Activated CD8-positive, alpha-beta T cell treated with anti-CD3 and anti-CD28 coated beads, Interleukin-2, amount 10 ng/mL, durations not matched to agents 7 days and 5 days (primary cell): ENCODE measurements around the gene TOLLIP. TPM values are rescaled to one million over a fixed set of nuclear protein-coding genes. Genes with fewer than 3 reads are reported as not detected.
A peak's percentile ranks its signal among the peaks of the same experiment; 100 is the strongest.

Experiments
- ATAC-seq: fragments of 150-1000 bp; cut with Tn5 transposase; one replicate; pipeline ENCODE4 v1.10.0; 2021; ENCODE audit warnings: moderate library complexity
- CTCF ChIA-PET: fragments of 350-600 bp; sonication (Branson Sonifier 250); formaldehyde crosslinking; loops from one replicate; lab custom pipeline; 2021; ENCODE audit warnings: antibody characterized with exemption; lab: Charles Lee
- POLR2A ChIA-PET: fragments of 350-600 bp; sonication (Branson Sonifier 250); formaldehyde crosslinking; loops from one replicate; lab custom pipeline; 2021; ENCODE audit warnings: antibody characterized with exemption; lab: Charles Lee
- DNase-seq: peaks from one replicate; pipeline ENCODE4 v3.0.0-alpha.2; 2020
- H3K27ac Mint-ChIP-seq: one replicate; pipeline ENCODE4 v1.8.0; 2021; ENCODE audit warnings: mild to moderate bottlenecking, mixed read lengths
- H3K27me3 Mint-ChIP-seq: one replicate; pipeline ENCODE4 v1.8.0; 2021; ENCODE audit warnings: low read depth, mixed read lengths
- H3K36me3 Mint-ChIP-seq: one replicate; pipeline ENCODE4 v1.8.0; 2021; ENCODE audit warnings: low read depth, mixed read lengths
- H3K4me1 Mint-ChIP-seq: one replicate; pipeline ENCODE4 v1.8.0; 2021; ENCODE audit warnings: low read depth, mixed read lengths
- H3K4me3 Mint-ChIP-seq: one replicate; pipeline ENCODE4 v1.8.0; 2021; ENCODE audit warnings: mild to moderate bottlenecking, mixed read lengths
- H3K9me3 Mint-ChIP-seq: one replicate; pipeline ENCODE4 v1.8.0; 2022; ENCODE audit warnings: mixed read lengths; ENCODE audit not compliant: insufficient read depth
- total RNA-seq, 2 experiments: library from RNA; stranded (reverse); gene quantifications; one replicate each; pipeline ENCODE4 v1.2.3, GENCODE V29; 2021

TOLLIP gene
- total RNA-seq, 2 experiments from 2014 or later = 27.1 to 34.3 TPM

DNA sequence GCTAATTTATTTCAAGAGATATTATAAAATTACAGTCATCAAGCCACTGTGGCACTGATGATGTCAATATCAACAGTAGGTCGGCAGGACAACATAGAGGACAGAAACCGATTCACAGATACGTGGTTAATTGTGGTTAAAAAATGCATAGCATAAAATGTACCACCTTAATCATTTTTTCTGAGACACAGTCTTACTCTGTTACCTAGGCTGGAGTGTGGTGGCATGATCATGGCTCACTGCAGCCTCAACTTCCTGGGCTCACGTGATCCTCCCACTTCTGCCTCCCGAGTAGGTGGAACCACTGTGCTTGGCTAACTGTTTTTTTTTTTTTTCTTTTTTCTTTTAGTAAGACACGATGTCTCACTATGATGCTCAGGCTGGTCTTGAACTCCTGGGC is 21.0 kb upstream of the TOLLIP start:
- Mint-ChIP-seq H3K9me3 (peaks cover 27% of the 10 kb centered on the region), H3K27ac (no peak overlapping the region), H3K27me3 (peaks cover 17% of the 10 kb centered on the region), H3K4me1 (peaks cover 7% of the 10 kb centered on the region), H3K4me3 (no peak overlapping the region), H3K36me3 (peaks cover 8% of the 10 kb centered on the region)
- DNase-seq (peak; percentile 19), ATAC-seq (no peak)
- ChIA-PET POLR2A (interaction anchor here (1.1 kb wide), 1 partner anchor 21 kb away, joined by 3 read pairs; no protein-coding TSS in a partner anchor), CTCF (no interaction called here)

DNA sequence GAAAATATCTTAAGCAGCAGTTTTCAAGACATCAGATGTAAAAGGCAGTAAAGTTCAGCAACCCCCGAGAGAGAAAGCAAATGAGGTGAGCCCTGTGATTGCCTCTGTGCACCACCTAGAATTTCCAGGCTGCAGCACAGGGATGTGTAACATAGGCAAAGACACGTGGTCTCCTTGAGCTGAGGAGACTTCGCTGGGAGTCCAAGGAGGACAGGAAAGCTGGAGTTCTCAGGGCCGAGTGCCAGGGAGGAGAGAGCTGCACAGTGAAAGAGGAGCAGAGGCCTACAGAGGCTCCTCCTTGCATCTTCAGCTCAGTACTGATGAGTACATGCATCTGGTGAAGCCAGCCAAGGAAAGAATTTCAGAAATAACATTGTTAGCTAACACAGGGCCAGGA is 17.6 kb upstream of the TOLLIP start:
- ChIA-PET POLR2A (interaction anchor here (1.4 kb wide), 1 partner anchor 17 kb away, joined by 4 read pairs; the partner anchor contains the start of gene TOLLIP), CTCF (no interaction called here)
- ATAC-seq = no peak
- Mint-ChIP-seq H3K4me3 (no peak overlapping the region), H3K9me3 (peaks cover 20% of the 10 kb centered on the region), H3K36me3 (peaks cover 5% of the 10 kb centered on the region), H3K27me3 (peaks cover 25% of the 10 kb centered on the region), H3K4me1 (peaks cover 9% of the 10 kb centered on the region), H3K27ac (no peak overlapping the region)
- peak; percentile 11 for DNase-seq

DNA sequence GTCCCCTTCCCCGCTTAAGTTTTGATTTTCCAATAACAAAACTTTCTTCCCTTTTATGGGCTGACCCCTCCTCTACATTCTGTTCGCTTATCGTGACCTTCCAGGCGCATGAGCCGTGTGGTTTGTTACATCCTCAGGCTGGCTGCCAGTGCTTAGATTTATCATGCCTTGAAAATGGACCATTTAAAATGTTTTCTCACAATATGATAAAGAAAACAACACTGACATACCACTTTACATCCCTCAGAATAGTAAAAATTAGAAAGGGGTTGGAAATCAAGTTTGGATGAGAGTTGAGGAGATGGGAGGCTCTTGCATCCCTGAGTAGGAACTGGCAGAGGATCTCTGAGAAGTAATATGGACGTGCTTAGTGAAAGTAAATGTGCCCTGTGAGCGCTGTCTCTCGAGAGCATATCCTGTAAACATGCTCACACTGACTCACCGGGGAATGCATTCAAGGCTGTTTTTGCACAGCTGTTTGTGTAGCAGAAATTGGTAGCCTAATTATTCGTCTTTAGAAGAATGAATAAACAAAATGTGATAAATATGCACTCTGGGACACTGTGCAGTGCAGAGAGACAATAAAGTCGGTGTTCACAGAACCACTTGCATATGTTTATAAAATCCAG is 17.1 kb upstream of the TOLLIP start:
- Mint-ChIP-seq H3K4me1 (peaks cover 9% of the 10 kb centered on the region), H3K27ac (no peak overlapping the region), H3K4me3 (no peak overlapping the region), H3K27me3 (peaks cover 29% of the 10 kb centered on the region), H3K36me3 (peaks cover 5% of the 10 kb centered on the region), H3K9me3 (peaks cover 20% of the 10 kb centered on the region)
- DNase-seq = peak; percentile 6
- no peak for ATAC-seq
- ChIA-PET CTCF (no interaction called here), POLR2A (interaction anchor here (1.4 kb wide), 1 partner anchor 17 kb away, joined by 4 read pairs; the partner anchor contains the start of gene TOLLIP)

DNA sequence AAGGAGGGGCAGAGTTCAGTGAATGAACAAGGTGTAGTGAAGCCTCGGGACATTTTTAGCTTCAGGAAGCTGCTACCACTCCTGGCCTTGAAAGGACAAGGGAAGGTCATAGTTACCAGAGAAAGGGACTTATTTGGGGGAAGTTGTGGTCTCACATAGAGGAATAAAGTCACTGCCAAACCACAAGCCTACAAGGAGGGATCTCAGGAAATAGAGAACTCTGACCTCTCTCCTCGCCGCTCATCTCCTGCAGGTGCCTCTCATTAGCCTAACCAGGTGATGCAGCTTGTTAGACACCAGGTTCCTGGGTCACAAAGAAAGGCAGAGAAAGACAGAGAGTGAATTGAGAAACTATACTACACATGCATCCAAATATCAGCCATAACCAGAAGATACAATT is 14.3 kb upstream of the TOLLIP start:
- peaks cover 5% of the 10 kb centered on the region for H3K36me3 Mint-ChIP-seq
- ChIA-PET CTCF (interaction anchor here (0.9 kb wide), 1 partner anchor 12 kb away, joined by 3 read pairs; no protein-coding TSS in a partner anchor), POLR2A (no interaction called here)
- DNase-seq = peak; percentile 8
- no peak for ATAC-seq
- H3K4me3 Mint-ChIP-seq = no peak overlapping the region
- H3K4me1 Mint-ChIP-seq = peaks cover 9% of the 10 kb centered on the region
- no peak overlapping the region for H3K27ac Mint-ChIP-seq
- H3K9me3 Mint-ChIP-seq = peaks cover 18% of the 10 kb centered on the region
- H3K27me3 Mint-ChIP-seq = peaks cover 28% of the 10 kb centered on the region

DNA sequence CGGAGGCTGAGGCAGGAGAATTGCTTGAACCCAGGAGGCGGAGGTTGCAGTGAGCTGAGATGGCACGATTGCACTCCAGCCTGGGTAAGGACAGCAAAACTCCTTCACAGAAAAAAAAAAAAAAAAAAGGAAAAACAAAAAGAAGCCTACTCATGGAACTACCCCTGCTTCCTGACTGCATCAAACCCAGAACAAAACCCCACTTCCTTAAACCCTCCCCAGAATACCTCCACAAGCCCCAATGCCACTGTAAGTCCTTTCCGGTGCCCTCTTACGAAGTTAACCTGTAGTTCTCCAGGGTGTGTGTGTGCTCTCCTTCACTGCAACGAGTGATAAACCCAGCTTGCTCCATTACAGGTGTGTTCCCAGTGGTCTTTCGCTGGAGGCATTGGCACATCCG is 8.6 kb upstream of the TOLLIP start:
- ATAC-seq (no peak), DNase-seq (no peak)
- H3K36me3 Mint-ChIP-seq = no peaks in the 10 kb centered on the region
- ChIA-PET POLR2A (no interaction called here), CTCF (no interaction called here)
- no peak overlapping the region for H3K27ac Mint-ChIP-seq
- peaks cover 5% of the 10 kb centered on the region for H3K4me1 Mint-ChIP-seq
- no peak overlapping the region for H3K4me3 Mint-ChIP-seq
- H3K27me3 Mint-ChIP-seq = peaks cover 28% of the 10 kb centered on the region
- H3K9me3 Mint-ChIP-seq = peaks cover 3% of the 10 kb centered on the region

DNA sequence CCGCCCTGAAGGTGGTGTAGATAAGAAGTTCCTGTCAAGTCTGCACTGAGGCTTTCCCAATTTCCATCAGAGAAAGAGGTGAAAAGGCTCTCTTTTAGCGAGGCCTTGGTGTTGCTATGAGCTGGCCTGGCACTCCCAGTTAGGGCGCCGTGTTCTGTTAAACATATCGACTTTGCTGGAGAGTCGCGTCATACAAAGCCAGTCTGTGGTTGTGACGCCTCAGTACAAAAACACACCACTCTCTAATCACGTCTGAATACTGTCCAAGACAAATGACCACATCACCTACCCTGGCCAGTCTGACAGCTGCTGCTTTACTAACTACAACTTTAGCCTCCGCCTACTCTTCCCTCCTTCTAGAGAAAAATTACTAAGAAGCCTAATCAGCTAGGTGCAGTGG is 8.0 kb upstream of the TOLLIP start:
- ChIA-PET CTCF (interaction anchor here (1.3 kb wide), 1 partner anchor 258 kb away, joined by 3 read pairs; no protein-coding TSS in a partner anchor), POLR2A (no interaction called here)
- H3K27ac Mint-ChIP-seq = no peak overlapping the region
- H3K27me3 Mint-ChIP-seq = peaks cover 30% of the 10 kb centered on the region
- H3K9me3 Mint-ChIP-seq = peaks cover 5% of the 10 kb centered on the region
- H3K4me1 Mint-ChIP-seq = peaks cover 5% of the 10 kb centered on the region
- peaks cover 1% of the 10 kb centered on the region for H3K36me3 Mint-ChIP-seq
- no peak for ATAC-seq
- no peak for DNase-seq
- H3K4me3 Mint-ChIP-seq = no peak overlapping the region

DNA sequence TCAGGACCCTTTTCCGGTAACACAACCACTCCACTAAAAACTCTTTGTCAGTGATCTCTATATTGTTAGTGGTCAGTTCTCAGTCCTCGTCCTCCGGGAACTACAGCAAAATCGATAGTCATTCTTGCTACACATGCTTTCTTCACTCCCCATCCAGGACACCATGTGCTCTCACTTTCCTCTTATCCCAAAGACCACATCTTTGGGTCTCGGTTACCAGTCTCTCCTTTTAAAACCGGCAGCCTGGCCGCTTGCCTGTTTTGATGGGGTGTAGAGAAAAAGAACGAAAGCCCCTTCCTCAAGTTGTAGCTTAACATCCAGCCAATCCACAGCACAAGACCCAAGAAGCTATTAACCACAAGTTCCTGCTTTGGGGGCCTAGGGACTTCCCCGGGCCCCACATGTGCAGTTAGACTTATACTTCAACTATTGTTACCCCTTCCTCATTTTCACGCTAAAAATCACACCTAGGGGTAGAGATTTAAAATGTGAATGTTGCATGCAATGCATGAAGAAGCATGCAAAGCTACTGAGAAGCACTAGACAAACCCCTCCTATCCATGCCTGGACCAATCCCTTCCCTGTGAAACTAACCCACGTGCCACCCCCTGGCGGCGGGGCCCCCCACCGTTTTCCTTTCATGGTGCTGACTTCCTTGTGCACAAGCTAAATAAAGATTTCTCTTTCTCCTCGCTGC is 1.5 kb upstream of the TOLLIP start:
- ChIA-PET POLR2A (interaction anchor here (1.5 to 1.6 kb wide), 2 partner anchors 25 to 48 kb away, joined by 5 to 11 read pairs; no protein-coding TSS in a partner anchor), CTCF (interaction anchor here (0.6 to 1.7 kb wide), 5 partner anchors 12 to 48 kb away, joined by 3 to 5 read pairs (median 3); no protein-coding TSS in a partner anchor)
- Mint-ChIP-seq H3K4me1 (peaks cover 34% of the 10 kb centered on the region), H3K27ac (peak overlapping the region; percentile 96), H3K36me3 (peaks cover 16% of the 10 kb centered on the region), H3K9me3 (peaks cover 19% of the 10 kb centered on the region), H3K4me3 (peak overlapping the region; percentile 75), H3K27me3 (peaks cover 23% of the 10 kb centered on the region)
- DNase-seq (peak; percentile 65), ATAC-seq (no peak)

DNA sequence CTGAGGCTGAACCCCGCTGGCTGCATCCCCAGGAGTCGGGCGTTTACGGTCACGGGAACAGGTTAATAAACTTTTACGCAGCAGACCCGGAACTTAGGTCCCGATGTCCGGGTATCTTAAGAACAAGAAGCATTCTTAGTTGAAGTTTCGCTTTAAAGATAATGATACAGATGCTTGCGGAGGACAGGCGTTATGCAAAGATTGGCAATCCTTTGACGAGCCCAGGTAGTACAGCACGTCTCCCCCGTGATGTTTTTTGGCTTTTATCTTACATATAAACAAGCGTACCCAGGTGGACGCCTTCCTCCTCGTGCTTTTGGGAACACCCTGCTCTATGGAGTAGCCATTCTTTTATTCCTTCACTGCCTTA is 871 bp upstream of the TOLLIP start:
- H3K4me3 Mint-ChIP-seq = peak overlapping the region; percentile 75
- peaks cover 34% of the 10 kb centered on the region for H3K4me1 Mint-ChIP-seq
- CTCF ChIA-PET = interaction anchor here (1.4 to 1.7 kb wide), 2 partner anchors 18 to 264 kb away, joined by 3 to 5 read pairs; no protein-coding TSS in a partner anchor
- H3K27me3 Mint-ChIP-seq = peaks cover 20% of the 10 kb centered on the region
- peak overlapping the region; percentile 96 for H3K27ac Mint-ChIP-seq
- POLR2A ChIA-PET = interaction anchor here (1.0 to 1.6 kb wide), 5 partner anchors 17 to 1135 kb away, joined by 3 to 11 read pairs (median 5); partner anchors contain the start of gene KCNQ1
- H3K9me3 Mint-ChIP-seq = peaks cover 19% of the 10 kb centered on the region
- H3K36me3 Mint-ChIP-seq = peaks cover 16% of the 10 kb centered on the region
- ATAC-seq = no peak
- peak; percentile 30 for DNase-seq

GRCh38 chr11:1308743-1309497 is 512 bp downstream of the TOLLIP start:
- Mint-ChIP-seq H3K27ac (peak overlapping the region; percentile 75), H3K4me3 (peak overlapping the region; percentile 64), H3K4me1 (peaks cover 37% of the 10 kb centered on the region), H3K36me3 (peaks cover 16% of the 10 kb centered on the region), H3K9me3 (peaks cover 19% of the 10 kb centered on the region), H3K27me3 (peaks cover 12% of the 10 kb centered on the region)
- ATAC-seq (peak; percentile 44), DNase-seq (peak; percentile 31)
- POLR2A ChIA-PET = interaction anchor here (0.7 to 1.5 kb wide), 4 partner anchors 27 to 74 kb away, joined by 3 to 12 read pairs (median 4); no protein-coding TSS in a partner anchor
- CTCF ChIA-PET = interaction anchor here (1.1 to 1.4 kb wide), 2 partner anchors 74 to 266 kb away, joined by 3 read pairs; no protein-coding TSS in a partner anchor

GRCh38 chr11:1307998-1308742 is 1.3 kb downstream of the TOLLIP start:
- peak overlapping the region; percentile 75 for H3K27ac Mint-ChIP-seq
- peaks cover 16% of the 10 kb centered on the region for H3K9me3 Mint-ChIP-seq
- H3K4me3 Mint-ChIP-seq = peak overlapping the region; percentile 64
- peaks cover 37% of the 10 kb centered on the region for H3K4me1 Mint-ChIP-seq
- H3K27me3 Mint-ChIP-seq = peaks cover 7% of the 10 kb centered on the region
- H3K36me3 Mint-ChIP-seq = peaks cover 16% of the 10 kb centered on the region
- CTCF ChIA-PET = no interaction called here
- POLR2A ChIA-PET = no interaction called here
- DNase-seq (peak; percentile 21), ATAC-seq (no peak)
